GM21367 (cell line): ENCODE measurements around the gene CNTNAP5.

Experiments used
- ATAC-seq: cut with Tn5 transposase; IDR thresholded peaks from one replicate; pipeline ENCODE4 v1.9.1; 2021; ENCODE audit not compliant: unreplicated experiment

The CNTNAP5 gene

DNA sequence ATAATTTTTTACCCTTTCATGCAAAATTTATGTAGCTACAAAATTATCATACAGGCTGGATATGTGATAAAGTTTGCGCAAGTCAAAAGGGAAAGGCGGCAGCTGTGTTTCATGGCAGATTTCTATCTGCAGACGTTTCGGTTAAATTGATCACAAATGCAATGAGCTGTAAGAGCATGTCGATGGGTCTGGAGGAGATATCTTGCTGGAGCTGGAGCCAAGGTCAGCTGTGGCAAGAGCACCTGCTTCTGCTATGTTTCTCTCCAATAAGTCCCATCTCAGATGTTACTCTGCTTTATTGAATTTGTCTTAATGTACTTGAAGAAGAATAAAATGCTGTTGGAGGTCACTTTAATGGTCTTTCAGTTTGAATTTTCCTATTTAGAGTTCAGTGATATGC is 749.7 kb downstream of the CNTNAP5 start:
- no peak for ATAC-seq

DNA sequence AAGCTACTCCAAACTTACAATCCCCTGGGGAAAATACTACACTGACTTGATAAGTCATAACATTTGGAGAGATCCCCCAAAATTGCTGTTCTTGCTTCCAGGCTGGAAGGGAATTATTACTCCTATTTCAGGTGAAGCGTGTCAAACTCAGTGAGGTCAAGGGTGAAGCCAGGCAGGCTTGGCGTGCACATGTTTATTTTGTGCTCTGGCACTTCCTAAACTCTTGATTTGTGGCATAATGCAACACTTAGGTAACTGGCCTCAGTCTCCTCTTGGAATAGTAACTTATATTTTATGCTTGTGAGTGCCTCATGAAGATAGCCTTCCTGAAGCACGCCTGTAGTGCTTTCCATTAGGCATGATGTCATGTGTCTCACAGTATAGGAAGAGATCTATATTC is 751.2 kb downstream of the CNTNAP5 start:
- no peak for ATAC-seq

DNA sequence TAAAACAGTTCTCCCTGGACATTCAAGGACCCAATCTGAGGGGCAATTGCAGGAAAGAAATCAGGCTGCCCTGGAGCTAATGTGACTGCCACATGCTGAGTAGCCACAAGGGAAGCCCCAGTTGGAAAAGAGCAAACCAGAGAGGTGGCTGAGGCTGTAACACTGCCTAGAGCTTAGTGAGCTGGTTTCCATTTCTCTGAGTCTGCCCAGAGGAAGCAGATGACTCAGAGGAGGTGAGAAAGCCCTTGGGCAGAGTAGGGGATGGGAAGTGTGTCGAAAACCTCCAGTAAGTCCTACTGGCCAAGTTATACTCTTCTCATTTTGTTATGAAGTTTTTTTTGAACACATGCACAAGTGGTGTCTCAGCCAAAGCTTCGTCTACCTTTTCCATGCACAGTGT is 753.0 kb downstream of the CNTNAP5 start:
- no peak for ATAC-seq

DNA sequence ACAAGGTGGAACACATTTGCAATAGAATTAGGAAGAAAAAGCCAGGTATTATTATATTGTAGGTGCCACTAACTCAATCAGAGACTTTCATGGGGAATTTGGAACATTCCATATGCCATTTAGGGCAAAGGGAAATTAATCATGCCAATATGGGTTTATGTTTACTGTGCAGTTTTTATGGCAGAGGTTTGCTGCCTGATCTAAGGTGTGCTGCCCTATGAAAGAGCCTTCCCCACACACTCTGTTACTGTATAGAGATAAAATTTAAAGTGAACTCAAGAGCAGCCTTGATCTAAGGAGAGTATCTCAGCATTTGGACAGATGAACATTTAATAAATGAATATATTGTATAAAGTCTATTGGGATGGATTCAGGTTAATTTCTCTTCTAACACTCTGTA is 771.6 kb downstream of the CNTNAP5 start:
- no peak for ATAC-seq

DNA sequence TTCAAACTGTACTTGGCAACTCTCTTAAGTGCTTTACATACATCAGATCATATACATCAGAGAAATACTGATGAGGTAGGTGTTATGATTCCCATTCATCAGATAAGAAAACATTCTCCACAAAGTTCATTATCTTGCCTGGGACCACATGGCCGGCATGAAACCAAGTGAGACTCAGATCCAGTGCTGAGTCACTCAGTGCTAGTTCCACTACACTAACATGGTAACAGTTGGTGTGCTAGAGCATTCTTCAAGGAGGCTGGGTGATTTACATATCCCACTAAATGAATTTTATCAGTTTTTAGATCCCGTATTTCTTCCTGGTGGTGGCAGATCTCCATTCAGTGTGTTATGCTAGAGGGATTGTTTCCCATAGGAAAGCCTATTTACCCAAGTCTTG is 772.0 kb downstream of the CNTNAP5 start:
- no peak for ATAC-seq

DNA sequence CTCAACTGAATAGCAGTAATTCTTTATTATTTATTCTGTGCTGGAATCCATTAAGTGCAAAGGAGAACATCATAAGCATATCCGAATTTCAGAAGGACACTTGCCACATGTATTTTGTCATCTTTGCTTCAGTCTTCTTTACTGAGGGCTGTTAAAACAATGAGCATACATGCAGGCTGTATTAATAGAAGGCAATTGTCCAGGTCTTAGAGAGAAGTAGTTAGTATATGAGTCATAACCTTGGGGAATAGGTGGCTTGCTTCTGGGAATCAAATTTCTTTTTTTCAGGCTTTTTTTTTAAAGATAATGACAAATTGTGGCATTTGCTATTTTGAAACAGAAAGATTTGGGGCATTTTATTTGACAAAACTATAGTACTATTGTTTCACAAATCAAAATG is 773.5 kb downstream of the CNTNAP5 start:
- no peak for ATAC-seq

DNA sequence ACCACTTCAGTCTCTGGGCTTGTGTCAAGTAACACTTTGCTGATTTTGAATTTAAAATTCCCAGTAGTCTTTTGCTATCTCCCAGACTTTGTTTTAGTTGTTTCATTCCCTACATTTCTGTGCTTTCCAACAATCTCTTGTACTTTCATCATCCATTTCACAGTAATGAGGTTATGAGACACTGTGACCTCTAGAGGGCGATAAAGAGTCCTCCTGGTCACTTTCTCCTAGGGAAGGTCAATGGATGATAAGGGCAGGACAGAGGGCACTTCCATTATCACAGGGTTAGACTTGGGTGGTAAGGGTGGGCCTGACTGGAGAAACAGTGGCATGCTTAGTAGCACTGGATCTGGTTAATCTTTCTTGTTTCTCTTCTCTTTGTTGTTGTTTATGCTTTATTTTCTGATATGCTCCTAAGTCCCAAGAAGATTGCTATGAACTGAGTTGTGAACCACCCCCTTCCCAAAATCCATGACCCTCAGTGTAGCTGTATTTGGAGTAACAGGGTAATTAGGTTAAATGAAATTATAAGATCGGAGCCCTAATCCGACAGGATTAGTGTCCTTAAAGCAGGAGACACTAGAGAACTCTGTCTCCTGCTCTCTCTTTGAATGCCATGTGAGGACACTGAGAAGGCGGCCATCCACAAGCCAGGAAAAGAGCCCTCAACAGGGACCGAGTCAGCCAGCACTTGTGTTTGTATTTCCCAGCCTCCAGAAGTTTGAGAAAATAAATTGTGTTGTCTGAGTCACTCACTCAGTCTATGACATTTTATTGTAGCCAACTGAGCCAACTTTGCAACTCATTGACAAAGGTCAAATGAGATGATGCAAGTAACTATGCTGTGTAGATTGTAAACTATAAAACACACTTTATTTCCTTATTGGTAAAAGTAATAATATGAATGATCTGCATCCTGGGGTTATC is 779.2 kb downstream of the CNTNAP5 start:
- ATAC-seq = peak; percentile 79

DNA sequence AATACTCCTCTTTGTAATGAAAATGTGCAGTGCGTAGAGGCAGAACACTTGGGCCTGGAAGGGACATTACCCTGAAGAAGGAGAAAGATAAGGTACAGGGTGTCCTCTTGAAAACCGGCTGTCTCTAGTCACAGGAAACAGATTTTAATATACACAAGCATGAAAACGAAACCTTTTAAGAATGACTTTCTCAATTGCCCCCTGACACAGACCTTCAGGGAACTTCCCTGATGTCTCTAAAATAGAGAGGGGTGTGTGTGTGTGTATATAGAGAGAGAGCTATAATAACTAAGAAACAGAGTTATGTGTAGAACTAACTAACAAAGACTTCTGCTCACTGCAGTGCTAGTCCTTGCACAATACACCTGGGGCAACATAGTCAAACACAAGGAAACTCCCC is 780.0 kb downstream of the CNTNAP5 start:
- ATAC-seq = no peak

DNA sequence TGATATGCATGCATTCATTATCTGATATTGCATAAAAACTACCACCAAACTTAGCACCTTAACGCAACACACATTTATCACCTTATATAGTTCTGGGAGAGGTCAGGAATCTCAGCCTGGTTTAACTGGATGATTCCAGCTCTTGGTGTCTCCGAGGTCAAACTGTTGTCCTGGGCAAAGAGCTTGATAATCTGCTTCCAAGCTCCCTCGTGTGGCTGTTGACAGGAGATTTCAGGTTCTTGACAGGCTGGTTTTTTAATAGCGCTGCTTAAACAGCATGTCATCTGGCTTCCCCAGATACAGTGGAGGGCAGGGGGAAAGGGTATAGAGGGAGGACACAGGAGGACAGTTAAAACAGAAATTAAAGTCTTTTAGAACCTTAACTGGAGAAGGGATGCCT is 785.0 kb downstream of the CNTNAP5 start:
- no peak for ATAC-seq

DNA sequence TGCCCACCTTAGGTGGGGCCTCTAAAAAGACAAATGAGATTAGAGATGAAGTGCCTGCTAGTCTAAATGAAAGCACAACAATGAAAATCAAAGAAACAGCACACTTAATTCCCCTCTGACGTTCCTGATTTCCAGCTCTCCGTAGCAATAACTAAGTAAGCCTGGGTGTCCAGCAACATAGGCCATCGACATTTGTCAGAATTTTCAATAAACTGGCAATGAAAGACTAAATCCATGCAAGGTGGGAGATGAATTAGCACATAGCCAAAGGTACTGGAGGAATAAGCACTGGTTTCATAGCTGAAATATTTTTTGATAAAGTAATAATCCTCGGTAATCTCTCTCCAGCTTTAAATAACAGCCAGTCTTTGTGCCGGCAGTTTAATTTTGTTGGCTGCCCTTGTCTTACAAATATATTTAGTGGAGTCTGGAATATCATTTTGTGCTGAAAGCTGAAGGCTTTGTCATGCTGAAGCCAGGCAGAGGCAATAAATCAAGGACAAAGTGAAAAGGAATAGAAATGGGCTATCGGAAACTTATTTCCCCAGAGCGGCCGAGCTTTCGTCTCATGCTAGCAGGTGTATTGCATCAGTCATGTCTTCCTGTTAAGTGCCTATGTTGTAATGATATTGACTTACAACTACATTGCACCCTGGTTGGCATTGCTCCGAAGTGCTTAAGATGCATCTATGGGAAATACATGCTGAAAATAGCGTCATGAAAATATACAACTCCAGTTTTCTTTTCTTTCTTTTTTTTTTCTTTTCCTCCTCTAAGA is 790.1 kb downstream of the CNTNAP5 start:
- no peak for ATAC-seq

DNA sequence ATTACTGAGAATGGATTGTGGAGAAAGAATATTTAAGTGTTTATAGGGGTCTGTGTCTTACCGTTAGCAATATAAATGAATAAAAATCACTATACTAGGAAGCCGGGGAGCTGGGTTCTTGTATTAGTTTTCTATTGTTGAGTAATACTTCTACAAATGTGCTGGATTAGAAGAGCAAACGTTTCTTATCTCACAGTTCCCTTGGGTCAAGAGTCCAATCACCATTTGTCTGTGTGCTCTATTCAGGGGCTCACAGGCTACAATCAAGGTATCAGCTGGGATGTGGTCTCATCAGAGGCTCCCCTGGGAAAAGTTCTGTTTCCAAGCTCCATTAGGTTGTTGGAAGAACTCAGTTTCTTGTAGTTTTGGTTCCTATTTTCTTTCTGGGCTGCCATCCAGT is 790.9 kb downstream of the CNTNAP5 start:
- no peak for ATAC-seq

DNA sequence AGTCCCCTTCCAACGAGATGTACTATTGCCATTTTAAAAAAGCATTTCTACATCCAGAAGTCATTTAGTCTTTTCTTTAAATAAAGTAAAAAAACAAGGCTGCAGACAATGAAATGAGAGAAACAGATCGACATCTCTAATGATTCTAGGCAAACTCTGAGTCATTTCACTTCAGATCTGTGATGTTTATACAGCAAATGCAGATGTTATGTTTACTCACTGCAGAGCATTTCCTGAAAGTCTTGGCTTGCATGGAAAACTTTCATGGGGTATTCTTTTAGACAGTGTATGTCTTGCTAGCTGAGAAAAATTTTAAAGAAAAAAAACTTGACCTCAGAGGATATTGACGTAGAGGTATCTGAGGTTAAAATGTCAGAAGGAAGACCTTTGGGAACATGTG is 797.4 kb downstream of the CNTNAP5 start:
- no peak for ATAC-seq

DNA sequence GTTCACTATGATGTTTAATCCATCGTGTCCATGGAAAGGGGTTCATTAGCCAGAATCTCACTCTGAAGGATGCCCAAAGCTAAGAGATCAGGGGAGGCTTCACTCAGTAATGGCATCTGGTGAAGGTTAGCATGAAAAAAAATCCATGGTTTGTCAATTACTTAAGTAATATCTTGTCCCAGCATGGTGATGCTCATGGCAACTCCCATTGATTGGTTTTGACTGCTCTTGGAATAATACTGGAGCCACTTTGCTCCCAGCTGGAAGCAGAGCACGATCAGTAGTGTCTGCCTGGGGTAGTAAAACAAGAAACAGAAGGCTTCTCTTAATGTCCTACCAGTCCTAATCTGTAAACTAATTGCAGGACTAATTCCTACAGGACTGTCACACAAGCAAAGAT is 799.4 kb downstream of the CNTNAP5 start:
- no peak for ATAC-seq

DNA sequence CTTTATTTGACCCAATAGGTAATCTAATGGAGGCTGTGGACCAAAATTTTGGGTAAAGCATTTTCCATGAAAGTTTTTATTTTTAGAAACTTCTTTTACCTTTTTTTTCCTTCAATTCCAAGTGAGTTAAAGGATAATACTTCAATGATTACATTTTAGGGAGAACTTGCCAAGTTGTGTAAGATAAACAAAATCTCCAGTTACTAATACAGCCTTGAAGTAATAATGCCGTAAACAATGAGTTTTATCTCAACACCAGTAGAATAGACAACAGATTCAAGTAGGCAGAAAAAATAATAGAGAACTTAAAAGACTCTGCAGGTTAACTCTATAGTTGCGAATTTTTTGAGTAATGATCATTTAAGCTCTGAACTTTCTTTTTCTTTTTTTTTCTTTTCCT is 807.4 kb downstream of the CNTNAP5 start:
- ATAC-seq = no peak

DNA sequence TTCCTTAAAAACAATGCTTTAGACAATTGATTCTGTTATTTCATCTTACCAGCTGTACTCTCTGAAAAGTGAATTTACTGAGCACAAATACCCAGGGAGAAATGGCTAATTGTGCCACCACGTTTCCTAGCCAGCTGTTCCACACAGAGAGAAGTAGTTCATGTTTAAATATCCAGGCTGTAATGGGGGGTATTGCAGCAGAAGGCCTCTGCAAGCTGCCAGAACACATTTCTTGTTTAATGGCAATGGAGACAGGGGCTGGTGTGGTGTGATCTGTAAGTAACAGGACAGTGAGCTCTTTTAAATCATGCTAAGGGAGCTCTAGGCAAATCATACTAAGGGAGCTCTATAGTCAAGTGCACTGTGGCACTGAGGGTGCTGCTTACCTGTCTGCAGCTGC is 809.2 kb downstream of the CNTNAP5 start:
- no peak for ATAC-seq

DNA sequence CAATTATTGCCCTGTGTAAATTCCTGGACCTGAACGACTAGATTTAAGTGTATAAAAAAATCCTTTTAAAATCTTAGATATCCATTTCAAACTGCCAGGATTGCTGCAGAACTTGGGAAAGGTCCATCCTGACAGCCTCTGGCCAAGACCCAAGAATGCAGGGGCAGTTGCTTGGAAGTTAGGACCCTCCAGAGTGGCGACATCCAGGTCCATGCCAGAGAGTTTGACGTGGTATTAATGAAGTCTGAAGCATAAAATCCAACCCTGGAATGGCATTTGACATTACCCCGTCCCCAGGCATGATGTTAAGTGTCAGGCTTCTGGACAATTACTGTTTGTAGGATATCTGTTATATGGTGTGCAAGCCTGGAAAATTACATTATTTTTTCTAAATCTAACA is 810.2 kb downstream of the CNTNAP5 start:
- ATAC-seq = no peak

DNA sequence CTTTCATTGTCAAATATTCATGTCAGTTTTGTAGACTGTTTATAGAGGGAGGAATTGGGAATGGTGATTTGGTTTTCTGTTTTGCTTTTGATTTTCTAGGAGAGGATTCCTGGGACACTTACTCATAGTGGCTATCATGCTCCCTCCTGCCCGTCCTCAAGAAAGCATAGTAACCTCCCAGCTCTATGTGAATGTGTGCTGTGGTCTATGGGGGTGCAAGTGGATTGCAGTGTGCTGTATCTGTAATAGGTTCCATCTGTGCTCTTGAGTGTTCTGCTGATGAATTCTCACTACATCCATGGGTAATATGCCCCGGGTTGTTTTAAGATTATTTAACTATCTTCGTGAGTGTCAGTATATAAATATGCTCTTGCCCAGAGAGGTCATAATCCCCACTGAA is 811.3 kb downstream of the CNTNAP5 start:
- no peak for ATAC-seq

DNA sequence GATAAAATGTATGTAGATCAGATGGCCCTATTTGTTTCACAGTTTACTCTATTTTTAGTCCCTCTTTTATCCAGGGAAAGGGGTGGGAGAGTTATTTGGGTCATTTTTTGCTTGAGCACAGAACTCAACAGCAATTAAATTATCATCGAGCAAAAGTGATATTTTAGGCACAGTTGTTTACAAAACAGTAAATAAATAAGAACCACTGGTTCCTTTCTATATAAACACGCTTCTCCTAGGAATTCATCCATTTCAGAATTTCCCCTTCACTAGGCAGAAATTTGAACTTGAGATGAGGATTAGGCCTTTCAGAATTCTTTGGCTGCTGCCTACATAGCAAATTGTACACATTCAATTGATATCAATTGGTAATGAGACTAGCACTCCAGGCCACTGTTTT is 812.4 kb downstream of the CNTNAP5 start:
- no peak for ATAC-seq

DNA sequence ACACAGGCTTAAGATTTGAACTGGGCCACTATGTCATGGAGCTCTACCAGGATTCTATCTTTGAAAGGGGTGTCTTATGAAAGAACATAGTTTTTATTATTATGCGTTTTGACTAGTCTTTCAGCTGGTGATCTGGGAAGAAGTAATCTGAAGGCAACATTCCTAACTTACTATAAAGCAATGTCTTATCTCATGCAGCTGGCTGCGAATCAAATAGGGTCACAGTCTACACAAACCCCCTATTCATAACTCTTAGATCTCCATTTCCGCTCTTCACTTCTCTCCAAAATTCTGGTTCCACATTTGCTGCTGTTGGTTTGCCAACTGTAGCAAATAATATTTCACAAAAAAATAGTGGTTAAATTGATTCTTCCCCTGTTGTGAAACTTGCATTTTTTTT is 813.3 kb downstream of the CNTNAP5 start:
- ATAC-seq = no peak

DNA sequence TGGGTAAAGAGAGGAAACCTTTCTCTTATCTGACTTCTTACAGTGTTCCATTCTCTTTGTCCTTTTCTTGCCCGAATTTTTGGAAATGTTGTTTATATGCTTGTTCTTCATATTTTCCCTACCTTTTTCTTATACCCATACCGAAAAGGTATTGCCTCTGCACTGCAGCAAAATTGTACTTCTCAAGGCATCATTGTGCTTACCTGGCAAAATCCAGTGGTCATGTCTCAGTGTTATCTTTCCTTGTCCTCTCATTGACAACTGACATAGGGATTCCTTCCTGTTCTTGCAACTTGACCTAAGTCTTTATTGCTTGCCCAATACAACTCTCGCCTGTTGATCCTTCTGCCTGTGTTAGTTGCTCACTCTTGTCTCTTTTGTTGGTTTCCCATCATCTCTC is 842.2 kb downstream of the CNTNAP5 start:
- ATAC-seq = no peak

DNA sequence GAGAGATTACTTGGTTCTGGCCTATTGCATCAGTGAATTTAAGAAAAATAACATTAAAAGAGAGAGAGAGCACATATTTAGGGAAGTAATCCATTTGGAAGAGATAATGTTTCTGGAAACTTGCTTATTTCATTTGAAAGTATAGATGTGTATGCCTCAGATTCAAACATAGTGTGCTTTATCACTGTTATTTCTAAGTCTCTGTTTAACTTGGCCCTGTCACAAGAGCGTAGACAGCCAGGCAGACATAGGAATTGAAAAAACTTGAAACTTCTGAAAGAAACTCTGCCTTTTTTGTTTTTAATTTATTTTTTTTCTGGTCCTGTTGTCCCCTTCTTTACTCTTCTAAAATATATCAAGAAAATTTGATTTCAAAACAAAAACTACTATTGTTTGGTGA is 849.1 kb downstream of the CNTNAP5 start:
- no peak for ATAC-seq

DNA sequence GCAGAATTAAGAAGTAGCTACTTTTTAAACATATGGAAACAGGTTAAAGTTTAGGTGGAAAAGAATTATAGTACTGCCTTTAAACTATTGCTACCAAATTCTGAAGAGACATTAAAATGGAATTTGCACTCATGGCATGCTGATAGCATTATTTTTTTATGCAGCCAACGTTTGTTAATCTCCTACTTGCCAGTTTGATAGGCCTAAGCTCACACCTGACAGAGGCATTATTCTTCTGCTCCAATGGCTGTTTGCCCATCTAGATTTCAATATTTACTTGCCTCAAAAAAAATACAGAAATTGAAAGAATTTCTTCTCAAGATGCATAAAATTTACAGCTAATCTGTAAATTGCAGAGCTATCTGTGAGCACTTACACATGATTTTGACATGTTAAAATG is 849.6 kb downstream of the CNTNAP5 start:
- ATAC-seq = no peak
